HEK293 (cell line): Measurements from ENCODE around the gene FKBP9.
A peak's percentile ranks its signal among the peaks of the same experiment; 100 is the strongest.

ENCODE experiments used
- CTCF ChIA-PET: fragments of 350-600 bp; formaldehyde crosslinking; extraction: SDS; loops from one replicate; lab custom pipeline; 2021; ENCODE audit warnings: antibody characterized with exemption; lab: Yijun Ruan, JAX
- POLR2A ChIA-PET: fragments of 300-600 bp; formaldehyde crosslinking; extraction: SDS; loops from one replicate; lab custom pipeline; 2020; ENCODE audit warnings: antibody characterized with exemption, inconsistent platforms; lab: Yijun Ruan, JAX
- H3K27ac ChIP-seq: fragments of 200-500 bp; sonication (Bioruptor generic); 2 replicates; pipeline ENCODE4 v1.5.1; 2014; ENCODE audit warnings: low read depth, low read length, control low read depth, inconsistent platforms; ENCODE audit errors: extremely low read depth
- H3K36me3 ChIP-seq, 2 experiments: fragments of 200-500 bp in 1 of 2; sonication (Bioruptor generic) in 1 of 2; 1 replicate in 1 of 2; 2 replicates in 1 of 2; pipeline ENCODE4 v1.5.1; 2014 to 2017; ENCODE audit warnings: inconsistent platforms in 2 of 2, low read length in 2 of 2; ENCODE audit not compliant: control insufficient read depth in 2 of 2, insufficient read depth in 1 of 2
- H3K4me1 ChIP-seq: fragments of 200-500 bp; sonication (Bioruptor generic); 2 replicates; pipeline ENCODE4 v1.5.1; 2014; ENCODE audit warnings: mild to moderate bottlenecking, low read length, inconsistent platforms; ENCODE audit not compliant: control insufficient read depth, insufficient read depth
- H3K4me3 ChIP-seq: 2 replicates; pipeline ENCODE4 v1.5.1; 2011; ENCODE audit warnings: low read depth, mild to moderate bottlenecking, control low read depth, low read length, moderate library complexity
- H3K9me3 ChIP-seq: fragments of 200-500 bp; sonication (Bioruptor generic); 2 replicates; pipeline ENCODE4 v1.5.1; 2014; ENCODE audit warnings: low read depth, low read length, inconsistent platforms; ENCODE audit not compliant: control insufficient read depth, insufficient read depth
- BCL11B ChIP-seq: fragments of 450-650 bp; formaldehyde crosslinking; IDR thresholded peaks from 2 replicates; pipeline ENCODE4 v1.5.1; 2016; ENCODE audit warnings: low read depth, missing biosample characterization, missing genetic modification characterization
- GLI4 ChIP-seq: fragments of 450-650 bp; formaldehyde crosslinking; IDR thresholded peaks from 2 replicates; pipeline ENCODE4 v1.5.1; 2016; ENCODE audit warnings: missing biosample characterization, missing genetic modification characterization
- KLF16 ChIP-seq: fragments of 450-650 bp; formaldehyde crosslinking; IDR thresholded peaks from 2 replicates; pipeline ENCODE4 v1.5.1; 2017; ENCODE audit warnings: missing biosample characterization, missing genetic modification characterization
- KLF9 ChIP-seq: fragments of 450-650 bp; formaldehyde crosslinking; IDR thresholded peaks from 2 replicates; pipeline ENCODE4 v1.5.1; 2016; ENCODE audit warnings: missing biosample characterization, missing genetic modification characterization, low read depth
- YY2 ChIP-seq: fragments of 450-650 bp; formaldehyde crosslinking; IDR thresholded peaks from 2 replicates; pipeline ENCODE4 v1.5.1; 2016; ENCODE audit warnings: missing biosample characterization, missing genetic modification characterization
- ZBTB17 ChIP-seq: fragments of 450-650 bp; formaldehyde crosslinking; IDR thresholded peaks from 2 replicates; pipeline ENCODE4 v1.5.1; 2016; ENCODE audit warnings: missing biosample characterization, missing genetic modification characterization
- ZBTB20 ChIP-seq: fragments of 450-650 bp; formaldehyde crosslinking; IDR thresholded peaks from 2 replicates; pipeline ENCODE4 v1.5.1; 2016; ENCODE audit warnings: missing biosample characterization, missing genetic modification characterization
- ZBTB8A ChIP-seq: fragments of 450-650 bp; formaldehyde crosslinking; IDR thresholded peaks from 2 replicates; pipeline ENCODE4 v1.5.1; 2016; ENCODE audit warnings: missing biosample characterization, missing genetic modification characterization
- ZNF175 ChIP-seq: fragments of 450-650 bp; formaldehyde crosslinking; IDR thresholded peaks from 2 replicates; pipeline ENCODE4 v1.5.1; 2016; ENCODE audit warnings: missing biosample characterization, missing genetic modification characterization
- ZNF280D ChIP-seq: fragments of 450-650 bp; formaldehyde crosslinking; IDR thresholded peaks from 2 replicates; pipeline ENCODE4 v1.5.1; 2016; ENCODE audit warnings: missing biosample characterization, missing genetic modification characterization
- ZNF335 ChIP-seq: fragments of 450-650 bp; formaldehyde crosslinking; conservative IDR thresholded peaks from 2 replicates; pipeline ENCODE4 v1.5.1; 2016; ENCODE audit warnings: missing biosample characterization, missing genetic modification characterization
- ZNF341 ChIP-seq: fragments of 450-650 bp; formaldehyde crosslinking; IDR thresholded peaks from 2 replicates; pipeline ENCODE4; 2016; ENCODE audit warnings: low read depth, missing biosample characterization, missing genetic modification characterization
- ZNF362 ChIP-seq: fragments of 450-650 bp; formaldehyde crosslinking; IDR thresholded peaks from 2 replicates; pipeline ENCODE4 v1.5.1; 2016; ENCODE audit warnings: missing biosample characterization, missing genetic modification characterization
- ZNF398 ChIP-seq: fragments of 450-650 bp; formaldehyde crosslinking; IDR thresholded peaks from 2 replicates; pipeline ENCODE4 v1.5.1; 2017; ENCODE audit warnings: missing biosample characterization, missing genetic modification characterization
- ZNF404 ChIP-seq: fragments of 450-650 bp; formaldehyde crosslinking; IDR thresholded peaks from 2 replicates; pipeline ENCODE4 v1.5.1; 2017; ENCODE audit warnings: missing biosample characterization, missing genetic modification characterization
- ZNF426 ChIP-seq: fragments of 450-650 bp; formaldehyde crosslinking; IDR thresholded peaks from 2 replicates; pipeline ENCODE4 v1.5.1; 2017; ENCODE audit warnings: missing biosample characterization, missing genetic modification characterization, mild to moderate bottlenecking, inconsistent platforms, moderate library complexity
- ZNF449 ChIP-seq: fragments of 450-650 bp; formaldehyde crosslinking; IDR thresholded peaks from 2 replicates; pipeline ENCODE4 v1.5.1; 2017; ENCODE audit warnings: missing biosample characterization, mild to moderate bottlenecking, missing genetic modification characterization, moderate library complexity
- ZNF600 ChIP-seq: fragments of 450-650 bp; formaldehyde crosslinking; IDR thresholded peaks from 2 replicates; pipeline ENCODE4 v1.5.1; 2016; ENCODE audit warnings: missing biosample characterization, missing genetic modification characterization
- ZNF610 ChIP-seq: fragments of 450-650 bp; formaldehyde crosslinking; IDR thresholded peaks from 2 replicates; pipeline ENCODE4 v1.5.1; 2016; ENCODE audit warnings: missing biosample characterization, missing genetic modification characterization, borderline replicate concordance
- ZNF792 ChIP-seq: fragments of 450-650 bp; formaldehyde crosslinking; IDR thresholded peaks from 2 replicates; pipeline ENCODE4 v1.5.1; 2016; ENCODE audit warnings: missing biosample characterization, missing genetic modification characterization

The FKBP9 gene

GRCh38 chr7:33043501-33044400, 86.5 kb downstream of the FKBP9 start:
- no peaks in the 10 kb centered on the region for H3K9me3 ChIP-seq
- peaks cover 39% of the 10 kb centered on the region for H3K4me1 ChIP-seq
- H3K27ac ChIP-seq = 0 out of 2 replicates have a peak overlapping the region, but pooled peaks have one; percentile 22
- ChIA-PET CTCF (interaction anchor here (0.5 to 1.2 kb wide), 6 partner anchors 15 to 197 kb away, joined by 3 to 4 read pairs (median 3); partner anchors contain the start of gene NT5C3A), POLR2A (no interaction called here)
- no peak for TF ChIP-seq ZNF175 (tag by site-specific recombination)
- TF ChIP-seq YY2 = no peak
- TF ChIP-seq ZNF426 (tag by site-specific recombination) = no peak
- TF ChIP-seq ZBTB8A = no peak
- no peak for TF ChIP-seq ZNF792 (tag by site-specific recombination)
- peak; percentile 55; the same call in 1 of the 2 replicates for TF ChIP-seq ZBTB17 (tag by site-specific recombination)
- TF ChIP-seq ZNF341 (tag by site-specific recombination) = no peak
- no peak for TF ChIP-seq BCL11B (tag by site-specific recombination)
- peak; percentile 32; the same call in 1 of the 2 replicates for TF ChIP-seq ZBTB20
- no peak for TF ChIP-seq ZNF280D
- TF ChIP-seq ZNF610 (tag by site-specific recombination) = no peak
- no peak for TF ChIP-seq KLF16 (tag by site-specific recombination)
- no peak for TF ChIP-seq ZNF398 (tag by site-specific recombination)
- TF ChIP-seq ZNF404 = no peak
- TF ChIP-seq KLF9 (tag by site-specific recombination) = no peak
- TF ChIP-seq ZNF449 (tag by site-specific recombination) = peak; percentile 85
- TF ChIP-seq ZNF600 (tag by site-specific recombination) = peak; percentile 36; the same call in 1 of the 2 replicates
- TF ChIP-seq GLI4 (tag by site-specific recombination) = no peak
- peak; percentile 62 for TF ChIP-seq ZNF335
- TF ChIP-seq ZNF362 (tag by site-specific recombination) = peak; percentile 46; the same call in 1 of the 2 replicates
- H3K4me3 ChIP-seq = no peak overlapping the region
- H3K36me3 ChIP-seq = no peaks in the 10 kb centered on the region; a peak in 1 of 3 replicates
